Keratinocyte (primary cell): ENCODE data around the gene NOX5.

Experiments
- CTCF ChIP-seq, 3 experiments: IDR thresholded peaks in 1 of 3; conservative IDR thresholded peaks in 1 of 3; optimal IDR thresholded peaks in 1 of 3; 2 replicates in 2 of 3; 3 replicates in 1 of 3; pipeline versions ENCODE3 to v1.5.1; 2011; ENCODE audit warnings: low read length in 3 of 3, mild to moderate bottlenecking in 3 of 3, moderate library complexity in 2 of 3, control low read depth in 1 of 3, inconsistent platforms in 1 of 3; ENCODE audit not compliant: insufficient read depth in 2 of 3; ENCODE audit errors: extremely low read depth in 1 of 3
- EZH2 ChIP-seq: IDR thresholded peaks from one replicate; pipeline ENCODE4 v1.6.1; 2012; ENCODE audit warnings: inconsistent platforms, mild to moderate bottlenecking, low read length, moderate library complexity

GRCh38 chr15:69027976-69028518 lies 13.6 kb downstream of the NOX5 start:
- TF ChIP-seq CTCF (optimal IDR thresholded peaks at IDR 0.05 in 1 of 3, IDR thresholded peaks at IDR 0.05 in 1 of 3, conservative IDR thresholded peaks at IDR 0.05 in 1 of 3; ENCODE audit: extremely low read depth in 1 of 3, insufficient read depth in 2 of 3, low read length in 3 of 3) (no peak), EZH2 (no peak)
